ENCODE data around the gene NUF2. TPM values are rescaled to one million over a fixed set of nuclear protein-coding genes. Genes with fewer than 3 reads are reported as not detected.

Gene NUF2
- total and polyA plus RNA-seq, 2 of the 4 experiments (the other 2 are of a cell fraction), result 13.0 to 18.5 TPM

DNA sequence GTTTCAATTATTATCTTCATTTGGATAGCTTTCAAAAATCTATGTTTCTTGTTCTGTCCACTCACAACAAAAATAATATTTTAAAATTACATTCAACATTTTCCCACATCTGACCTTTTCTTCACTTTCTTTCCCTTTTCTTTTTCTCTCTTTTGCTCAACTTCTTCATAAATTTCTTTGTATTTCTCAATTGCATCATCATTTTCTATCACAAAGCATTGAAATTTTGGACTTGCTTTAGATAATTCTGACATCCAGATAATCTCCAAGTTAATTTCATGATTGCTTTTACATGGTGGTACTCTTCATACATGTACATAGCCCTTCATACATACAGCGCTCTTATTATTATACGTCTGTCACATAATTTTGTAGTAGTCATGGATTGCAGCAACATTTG is 30.2 kb downstream of the NUF2 start:
- ChIA-PET POLR2A (ENCODE audit: unreplicated experiment) (no interaction called here), CTCF (interaction anchor here (0.8 kb wide), 1 partner anchor 14 kb away, joined by 4 read pairs; no protein-coding TSS in a partner anchor)
- no TSS peak for BruUV-seq (replicated peaks)
- no peak overlapping the region for H4K5ac ChIP-seq (ENCODE audit: low read depth, low read length)
- no peak overlapping the region for H3K4me3 ChIP-seq (ENCODE audit: insufficient read depth, low read depth, low read length)
- H3K56ac ChIP-seq (ENCODE audit: extremely low read depth, insufficient read depth, low read length), result no peak overlapping the region
- H3K27ac ChIP-seq (ENCODE audit: insufficient read depth, low read length), result no peak overlapping the region
- no peak overlapping the region for H3K9ac ChIP-seq (ENCODE audit: low read depth, low read length)
- H3K4me2 ChIP-seq (ENCODE audit: low read depth, low read length), result no peak overlapping the region
- ATAC-seq (ENCODE audit: low read depth) (no peak), DNase-seq (no peak)
- no peak overlapping the region for H3K18ac ChIP-seq (ENCODE audit: low read depth, low read length)
- no peaks in the 10 kb centered on the region for H3K9me1 ChIP-seq (ENCODE audit: insufficient read depth, low read length)
- H3K79me1 ChIP-seq (ENCODE audit: low read depth in 1 of 2, low read length in 2 of 2), result no peaks in the 10 kb centered on the region
- H4K91ac ChIP-seq (ENCODE audit: insufficient read depth, low read depth, low read length), result no peak overlapping the region
- no peak overlapping the region for H3K14ac ChIP-seq (replicated peaks; ENCODE audit: low read depth, low read length)
- intact Hi-C loops (cut with micrococcal nuclease) (no loop called here), dilution Hi-C loops (cut with HindIII; ENCODE audit: low sequenced_read_pairs, unreplicated experiment) (no loop called here), in situ Hi-C loops (cut with MboI; ENCODE audit: low sequenced_read_pairs) (no loop called here)
- no peak overlapping the region for H3K23ac ChIP-seq (ENCODE audit: low read depth, low read length)
- no peak overlapping the region for H3K4ac ChIP-seq (ENCODE audit: low read depth, low read length)
- no CpG with 5 or more reads among the region's 2 CpGs for WGBS, 2 experiments (ENCODE audit: extremely low coverage in 2 of 2, insufficient read length in 1 of 2)
- H2BK15ac ChIP-seq (ENCODE audit: low read depth, low read length), result no peak overlapping the region
- no peak overlapping the region for H2AK9ac ChIP-seq (replicated peaks; ENCODE audit: low read depth, low read length, poor library complexity)
- H3K36me3 ChIP-seq (ENCODE audit: control insufficient read depth, insufficient read depth, low read length), result no peaks in the 10 kb centered on the region; the same call in 1 of the 2 replicates
- no peaks in the 10 kb centered on the region for H3K4me1 ChIP-seq (ENCODE audit: control insufficient read depth, insufficient read depth, low read length)
- H4K20me1 ChIP-seq (ENCODE audit: insufficient read depth, low read length), result no peaks in the 10 kb centered on the region
- H2BK20ac ChIP-seq (ENCODE audit: low read depth, low read length), result no peak overlapping the region
- no peak overlapping the region for H4K8ac ChIP-seq (ENCODE audit: low read depth in 2 of 2, low read length in 2 of 2)
- no peaks in the 10 kb centered on the region for H3K9me3 ChIP-seq (ENCODE audit: control insufficient read depth, insufficient read depth, low read length)
- H2AK5ac ChIP-seq (ENCODE audit: low read depth, low read length), result no peak overlapping the region
- no peaks in the 10 kb centered on the region for H3K27me3 ChIP-seq (ENCODE audit: control insufficient read depth, insufficient read depth, low read length)
- no peak overlapping the region for H2BK5ac ChIP-seq (ENCODE audit: low read depth, low read length, poor library complexity, severe bottlenecking)
- no peak overlapping the region for H2BK120ac ChIP-seq (ENCODE audit: low read depth, low read length)
- no peak overlapping the region for H2AFZ ChIP-seq (replicated peaks; ENCODE audit: low read length, poor library complexity)
- TF ChIP-seq RFX5 (IDR thresholded peaks at IDR 0.05; ENCODE audit: low read depth, low read length) (no peak), CEBPB (IDR thresholded peaks at IDR 0.05; ENCODE audit: low read depth, low read length) (peak; percentile 23; the same call in 1 of the 2 replicates)
